Stomach smooth muscle (tissue), 2 donors: ENCODE data around the gene PTPRM.

Experiments
- H3K27ac ChIP-seq: one replicate; pipeline ENCODE4 v1.7.0; 2013; ENCODE audit warnings: mild to moderate bottlenecking, low read length, inconsistent platforms
- H3K27me3 ChIP-seq, 2 donors: one replicate each; pipeline ENCODE4 v1.7.0; 2013; ENCODE audit warnings: low read length in 2 of 2; ENCODE audit not compliant: insufficient read depth in 2 of 2, control insufficient read depth in 1 of 2
- H3K36me3 ChIP-seq, 2 donors: one replicate each; pipeline ENCODE4 v1.7.0; 2013; ENCODE audit warnings: low read length in 2 of 2; ENCODE audit not compliant: control insufficient read depth in 2 of 2, insufficient read depth in 2 of 2
- H3K4me1 ChIP-seq: one replicate; pipeline ENCODE4 v1.7.0; 2013; ENCODE audit warnings: low read length; ENCODE audit not compliant: control insufficient read depth, insufficient read depth
- H3K4me3 ChIP-seq, 2 donors: one replicate each; pipeline ENCODE4 v1.7.0; 2013; ENCODE audit warnings: low read length in 2 of 2
- H3K9ac ChIP-seq, 2 donors: one replicate each; pipeline ENCODE4 v1.7.0; 2013; ENCODE audit warnings: low read length in 2 of 2, mild to moderate bottlenecking in 1 of 2
- H3K9me3 ChIP-seq, 2 donors: one replicate each; pipeline ENCODE4 v1.7.0; 2013; ENCODE audit warnings: low read length in 2 of 2; ENCODE audit not compliant: control insufficient read depth in 2 of 2
- donor health status: healthy.
- donor health status: Pancreatic carcinoma.

The PTPRM gene

DNA sequence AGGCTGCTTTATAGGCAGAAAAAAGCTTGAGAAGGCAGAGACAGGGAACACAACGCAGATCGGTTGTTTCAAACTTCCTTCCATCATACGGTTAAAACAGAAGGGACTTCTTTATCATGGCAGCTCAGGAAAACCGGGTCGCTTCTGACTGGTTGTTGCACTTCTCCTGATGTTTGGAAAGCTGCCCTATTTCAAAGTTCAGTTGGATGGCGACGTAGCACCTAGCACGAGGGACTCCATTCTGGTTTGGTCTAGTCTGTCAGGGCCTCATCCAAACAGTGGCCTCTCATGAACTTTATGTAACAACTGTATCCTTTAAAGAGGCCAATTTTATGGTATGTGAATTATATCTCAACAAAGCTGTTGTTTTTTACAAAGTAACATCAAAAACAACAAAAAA is 832.0 kb downstream of the PTPRM start:
- no peak overlapping the region for H3K9ac ChIP-seq
- peaks cover 15 to 26% of the 10 kb centered on the region in 2 donors for H3K36me3 ChIP-seq
- no peaks in the 10 kb centered on the region for H3K4me1 ChIP-seq
- H3K27me3 ChIP-seq: no peaks in the 10 kb centered on the region
- H3K4me3 ChIP-seq: no peak overlapping the region
- no peaks in the 10 kb centered on the region for H3K9me3 ChIP-seq
- no peak overlapping the region for H3K27ac ChIP-seq

GRCh38 chr18:8400193-8400752 is 833.2 kb downstream of the PTPRM start:
- Histone ChIP-seq H3K9ac (no peak overlapping the region), H3K9me3 (no peaks in the 10 kb centered on the region), H3K4me1 (no peaks in the 10 kb centered on the region), H3K36me3 (peaks cover 8 to 19% of the 10 kb centered on the region in 2 donors), H3K4me3 (no peak overlapping the region), H3K27me3 (no peaks in the 10 kb centered on the region), H3K27ac (no peak overlapping the region)

DNA sequence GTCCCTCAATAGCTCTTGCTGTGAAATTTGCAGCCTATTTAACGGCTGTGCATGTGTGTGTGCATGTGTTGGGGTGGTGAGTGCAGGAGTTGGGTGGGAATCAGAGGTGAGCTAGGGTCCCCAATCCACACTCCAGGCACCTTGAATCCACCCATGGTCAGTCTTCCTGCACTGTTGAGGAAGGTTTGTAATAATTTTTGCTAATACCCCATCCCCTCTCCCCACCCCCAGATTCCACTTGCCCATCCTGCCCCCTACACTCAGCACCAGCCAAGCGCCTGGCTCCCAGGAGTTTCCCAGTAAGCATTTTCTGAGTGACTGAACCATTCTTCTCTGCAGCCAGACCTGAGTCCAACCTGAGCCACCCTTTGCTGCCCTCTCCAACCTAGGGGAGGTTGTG is 833.7 kb downstream of the PTPRM start:
- no peak overlapping the region for H3K9ac ChIP-seq
- no peaks in the 10 kb centered on the region for H3K27me3 ChIP-seq
- no peak overlapping the region for H3K4me3 ChIP-seq
- H3K27ac ChIP-seq: no peak overlapping the region
- no peaks in the 10 kb centered on the region for H3K9me3 ChIP-seq
- peaks cover 5 to 18% of the 10 kb centered on the region in 2 donors for H3K36me3 ChIP-seq
- H3K4me1 ChIP-seq: no peaks in the 10 kb centered on the region

DNA sequence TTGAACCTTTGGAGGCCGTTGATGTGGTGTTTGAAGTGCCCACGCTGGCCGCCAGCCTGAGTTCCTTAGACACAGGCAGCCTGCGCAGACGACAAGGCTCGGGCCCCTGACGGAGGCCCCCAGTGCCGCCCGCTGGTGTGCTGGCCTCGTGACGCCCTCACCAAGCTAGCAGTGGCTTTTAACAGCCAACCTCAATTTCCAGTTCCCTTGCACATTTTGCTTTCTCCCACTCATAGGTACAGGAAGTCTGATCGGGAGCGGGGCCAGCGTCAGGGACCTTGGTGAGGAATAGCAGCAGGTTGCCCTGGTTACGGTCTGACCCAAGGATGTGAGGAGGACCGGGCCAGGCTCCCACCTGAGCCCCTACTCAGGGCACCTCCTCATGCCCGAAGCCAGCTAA is 834.5 kb downstream of the PTPRM start:
- Histone ChIP-seq H3K27ac (no peak overlapping the region), H3K4me3 (no peak overlapping the region), H3K4me1 (no peaks in the 10 kb centered on the region), H3K9me3 (no peaks in the 10 kb centered on the region), H3K36me3 (peaks cover 6 to 22% of the 10 kb centered on the region in 2 donors), H3K9ac (no peak overlapping the region), H3K27me3 (no peaks in the 10 kb centered on the region)

DNA sequence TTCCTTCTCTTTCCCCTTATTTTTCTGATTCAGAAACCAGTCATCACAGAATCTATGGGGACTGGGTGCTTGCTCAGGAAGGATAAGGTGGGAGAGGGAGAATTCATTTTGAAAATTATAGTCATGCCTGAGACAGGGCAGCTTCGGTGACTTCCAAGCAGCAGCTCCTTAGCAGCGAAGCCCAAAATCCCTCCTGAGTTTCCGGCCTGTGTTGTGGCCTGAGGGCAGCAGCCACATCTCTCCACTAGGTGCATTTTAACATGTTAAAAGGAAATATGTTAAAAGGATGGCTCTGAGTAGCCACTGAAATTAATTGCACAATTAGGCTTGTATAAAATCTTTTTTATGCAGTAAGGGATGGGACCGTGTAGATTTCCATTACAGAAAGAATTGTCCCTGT is 835.1 kb downstream of the PTPRM start:
- H3K36me3 ChIP-seq: peaks cover 6 to 25% of the 10 kb centered on the region in 2 donors

DNA sequence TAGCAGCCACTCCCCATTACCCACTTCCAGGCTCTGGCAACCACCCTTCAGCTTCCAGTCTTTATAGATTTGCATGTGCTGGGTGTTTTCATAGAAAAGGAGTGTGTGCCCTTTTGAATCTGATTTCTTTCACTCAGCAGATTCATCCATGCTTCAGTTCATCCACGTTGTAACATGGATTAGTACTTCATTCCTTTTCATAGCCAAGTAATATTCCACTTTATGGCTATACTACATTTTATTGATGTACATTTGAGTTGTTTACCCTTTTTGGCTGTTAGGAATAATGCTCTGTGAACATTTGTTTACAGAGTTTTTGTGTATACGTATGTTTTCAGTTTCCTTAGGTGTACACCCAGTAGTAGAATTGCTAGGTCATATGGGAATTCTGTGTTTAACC is 836.6 kb downstream of the PTPRM start:
- Histone ChIP-seq H3K9ac (no peak overlapping the region), H3K9me3 (peaks cover 0 to 3% of the 10 kb centered on the region in 2 donors), H3K4me1 (no peaks in the 10 kb centered on the region), H3K27ac (no peak overlapping the region), H3K27me3 (no peaks in the 10 kb centered on the region), H3K4me3 (no peak overlapping the region), H3K36me3 (peaks cover 12 to 35% of the 10 kb centered on the region in 2 donors)

More for the DNA sequence above, 835.1 kb downstream of the PTPRM start:
- Histone ChIP-seq H3K27ac (no peak overlapping the region), H3K9me3 (no peaks in the 10 kb centered on the region), H3K4me3 (no peak overlapping the region), H3K27me3 (no peaks in the 10 kb centered on the region), H3K4me1 (no peaks in the 10 kb centered on the region), H3K9ac (no peak overlapping the region)

GRCh38 chr18:8406186-8406867 is 839.2 kb downstream of the PTPRM start:
- H3K9me3 ChIP-seq: peaks cover 2 to 14% of the 10 kb centered on the region in 2 donors
- peaks cover 12 to 30% of the 10 kb centered on the region in 2 donors for H3K36me3 ChIP-seq
- no peaks in the 10 kb centered on the region for H3K27me3 ChIP-seq
- no peaks in the 10 kb centered on the region for H3K4me1 ChIP-seq
- no peak overlapping the region for H3K27ac ChIP-seq
- H3K4me3 ChIP-seq: no peak overlapping the region
- no peak overlapping the region for H3K9ac ChIP-seq

GRCh38 chr18:8406868-8407250 is 839.7 kb downstream of the PTPRM start:
- Histone ChIP-seq H3K36me3 (peaks cover 12 to 30% of the 10 kb centered on the region in 2 donors), H3K27ac (no peak overlapping the region), H3K4me1 (no peaks in the 10 kb centered on the region), H3K27me3 (no peaks in the 10 kb centered on the region), H3K4me3 (no peak overlapping the region), H3K9me3 (peaks cover 2 to 16% of the 10 kb centered on the region in 2 donors), H3K9ac (no peak overlapping the region)

- Histone ChIP-seq H3K27ac (no peak overlapping the region), H3K27me3 (no peaks in the 10 kb centered on the region), H3K36me3 (peaks cover 12 to 28% of the 10 kb centered on the region in 2 donors), H3K9ac (no peak overlapping the region), H3K4me3 (no peak overlapping the region), H3K4me1 (no peaks in the 10 kb centered on the region), H3K9me3 (peaks cover 10 to 25% of the 10 kb centered on the region in 2 donors)
These were observed 842.0 kb downstream of the PTPRM start for GRCh38 chr18:8409151-8409550.

GRCh38 chr18:8411492-8411891 is 844.4 kb downstream of the PTPRM start:
- H3K9me3 ChIP-seq: peaks cover 11 to 26% of the 10 kb centered on the region in 2 donors
- no peak overlapping the region for H3K9ac ChIP-seq
- no peak overlapping the region for H3K27ac ChIP-seq
- no peak overlapping the region for H3K4me3 ChIP-seq
- H3K27me3 ChIP-seq: no peaks in the 10 kb centered on the region
- no peaks in the 10 kb centered on the region for H3K4me1 ChIP-seq
- H3K36me3 ChIP-seq: peaks cover 7 to 16% of the 10 kb centered on the region in 2 donors

DNA sequence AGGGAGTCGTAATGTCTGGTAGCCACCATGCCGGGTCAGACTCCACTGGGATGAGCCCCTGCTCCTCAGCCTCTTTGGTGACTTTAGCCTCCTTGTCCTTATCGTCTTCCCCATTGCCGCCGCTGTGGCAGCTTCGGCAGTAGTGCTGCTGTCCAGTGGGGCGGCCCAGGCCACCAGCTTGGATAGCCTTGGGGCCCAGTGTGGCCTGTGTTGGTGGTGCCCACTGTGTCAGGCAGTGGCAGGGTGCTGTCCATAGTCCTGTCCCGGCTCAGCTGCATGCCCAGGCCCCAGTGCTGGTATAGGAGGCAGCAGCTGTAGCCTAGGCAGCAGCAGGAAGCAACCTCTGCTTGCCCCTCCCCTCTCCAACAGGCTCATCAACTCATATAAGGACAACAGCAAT is 845.0 kb downstream of the PTPRM start:
- H3K4me1 ChIP-seq: no peaks in the 10 kb centered on the region
- H3K27ac ChIP-seq: no peak overlapping the region
- peaks cover 7 to 12% of the 10 kb centered on the region in 2 donors for H3K36me3 ChIP-seq
- peaks cover 11 to 26% of the 10 kb centered on the region in 2 donors for H3K9me3 ChIP-seq
- H3K4me3 ChIP-seq: no peak overlapping the region
- H3K9ac ChIP-seq: no peak overlapping the region
- H3K27me3 ChIP-seq: no peaks in the 10 kb centered on the region
